Sigmoid colon (tissue), 4 donors: ENCODE data around the gene TSPEAR.

Experiments used
- EP300 ChIP-seq, 4 donors: sonication (generic); formaldehyde crosslinking; IDR thresholded peaks; one replicate each; pipeline ENCODE4 v1.6.1; 2017; ENCODE audit warnings: antibody characterized with exemption in 4 of 4
- TF ChIP-seq, protein P1 (sequence below), 4 experiments: fragments of 450-650 bp in 3 of 4; fragments of 200-600 bp in 1 of 4; IDR thresholded peaks; one replicate each; pipeline ENCODE4 v1.5.1; 2016 to 2019; ENCODE audit warnings: antibody characterized with exemption in 4 of 4, mild to moderate bottlenecking in 3 of 4, moderate library complexity in 2 of 4

DNA sequence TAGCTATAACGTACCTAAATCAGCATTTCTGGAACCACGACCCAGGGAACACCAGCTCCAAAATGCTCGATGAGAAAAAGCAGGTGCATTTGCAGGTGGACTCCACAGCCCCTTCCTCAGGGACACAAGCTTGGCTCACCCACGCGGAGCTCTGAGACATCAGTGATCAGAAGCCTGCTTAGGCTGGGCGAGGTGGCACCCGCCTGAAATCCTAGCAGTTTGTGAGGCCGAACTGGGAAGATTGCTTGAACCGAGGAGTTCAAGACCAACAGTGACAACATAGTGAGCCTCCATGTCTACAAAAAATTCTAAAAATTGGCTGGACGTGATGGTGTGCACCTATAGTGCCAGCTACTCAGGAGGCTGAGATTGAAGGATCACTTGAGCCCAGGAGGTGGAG, 2.5 kb upstream of the TSPEAR start:
- no peak for TF ChIP-seq EP300 (IDR thresholded peaks at IDR 0.05)
- TF ChIP-seq, protein P1, sequence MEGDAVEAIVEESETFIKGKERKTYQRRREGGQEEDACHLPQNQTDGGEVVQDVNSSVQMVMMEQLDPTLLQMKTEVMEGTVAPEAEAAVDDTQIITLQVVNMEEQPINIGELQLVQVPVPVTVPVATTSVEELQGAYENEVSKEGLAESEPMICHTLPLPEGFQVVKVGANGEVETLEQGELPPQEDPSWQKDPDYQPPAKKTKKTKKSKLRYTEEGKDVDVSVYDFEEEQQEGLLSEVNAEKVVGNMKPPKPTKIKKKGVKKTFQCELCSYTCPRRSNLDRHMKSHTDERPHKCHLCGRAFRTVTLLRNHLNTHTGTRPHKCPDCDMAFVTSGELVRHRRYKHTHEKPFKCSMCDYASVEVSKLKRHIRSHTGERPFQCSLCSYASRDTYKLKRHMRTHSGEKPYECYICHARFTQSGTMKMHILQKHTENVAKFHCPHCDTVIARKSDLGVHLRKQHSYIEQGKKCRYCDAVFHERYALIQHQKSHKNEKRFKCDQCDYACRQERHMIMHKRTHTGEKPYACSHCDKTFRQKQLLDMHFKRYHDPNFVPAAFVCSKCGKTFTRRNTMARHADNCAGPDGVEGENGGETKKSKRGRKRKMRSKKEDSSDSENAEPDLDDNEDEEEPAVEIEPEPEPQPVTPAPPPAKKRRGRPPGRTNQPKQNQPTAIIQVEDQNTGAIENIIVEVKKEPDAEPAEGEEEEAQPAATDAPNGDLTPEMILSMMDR (IDR thresholded peaks at IDR 0.05), result no peak
